Measurements from ENCODE around the gene VAV3. TPM values are rescaled to one million over a fixed set of nuclear protein-coding genes. Genes with fewer than 3 reads are reported as not detected.

Gene VAV3
- polyA plus RNA-seq, 1 of the 3 experiments (the other 2 are of a cell fraction): not detected

- Histone ChIP-seq H3K27ac (ENCODE audit: low read depth in 2 of 2, low read length in 1 of 2) (no peak overlapping the region), H3K4me3 (ENCODE audit: low read depth in 2 of 2, low read length in 1 of 2) (no peak overlapping the region), H3K4me1 (ENCODE audit: control insufficient read depth in 1 of 2, insufficient read depth in 2 of 2, low read depth in 1 of 2, low read length in 1 of 2) (peaks cover 0 to 13% of the 10 kb centered on the region in 2 experiments; a peak in 2 of 4 replicates), H3K79me2 (ENCODE audit: insufficient read depth) (no peaks in the 10 kb centered on the region), H3K9me3 (no peaks in the 10 kb centered on the region), H2AFZ (ENCODE audit: low read depth) (no peak overlapping the region), H3K27me3 (ENCODE audit: insufficient read depth) (no peaks in the 10 kb centered on the region), H3K9me2 (no peaks in the 10 kb centered on the region), H3K36me3 (replicated peaks in 1 of 2; ENCODE audit: control insufficient read depth in 1 of 2, insufficient read depth in 2 of 2, low read length in 1 of 2) (no peaks in the 10 kb centered on the region), H4K20me1 (ENCODE audit: insufficient read depth) (no peaks in the 10 kb centered on the region), H3K4me2 (no peak overlapping the region), H3F3A (replicated peaks; ENCODE audit: insufficient read depth) (no peaks in the 10 kb centered on the region), H3K9ac (no peak overlapping the region)
- no peak for DNase-seq
- 43% methylated on average over 1 of the region's 1 CpG for WGBS (ENCODE audit: low lambda C conversion rate)
- ChIA-PET POLR2A (no interaction called here), CTCF (no interaction called here)
- no peak for TF ChIP-seq USF1 (IDR thresholded peaks at IDR 0.05; ENCODE audit: borderline replicate concordance, low read depth)
- TF ChIP-seq RXRA (IDR thresholded peaks at IDR 0.05; ENCODE audit: borderline replicate concordance, low read depth): no peak
- TF ChIP-seq GATA2 (CRISPR knock-in tag; IDR thresholded peaks at IDR 0.05): no peak
- TF ChIP-seq RFX5 (IDR thresholded peaks at IDR 0.05; ENCODE audit: low read length): no peak
- no peak for TF ChIP-seq YY1 (IDR thresholded peaks at IDR 0.05; ENCODE audit: low read depth)
- TF ChIP-seq GABPA (IDR thresholded peaks at IDR 0.05; ENCODE audit: low read depth): no peak
- no peak for TF ChIP-seq MXI1 (IDR thresholded peaks at IDR 0.05; ENCODE audit: low read depth, low read length)
- TF ChIP-seq, protein P1, sequence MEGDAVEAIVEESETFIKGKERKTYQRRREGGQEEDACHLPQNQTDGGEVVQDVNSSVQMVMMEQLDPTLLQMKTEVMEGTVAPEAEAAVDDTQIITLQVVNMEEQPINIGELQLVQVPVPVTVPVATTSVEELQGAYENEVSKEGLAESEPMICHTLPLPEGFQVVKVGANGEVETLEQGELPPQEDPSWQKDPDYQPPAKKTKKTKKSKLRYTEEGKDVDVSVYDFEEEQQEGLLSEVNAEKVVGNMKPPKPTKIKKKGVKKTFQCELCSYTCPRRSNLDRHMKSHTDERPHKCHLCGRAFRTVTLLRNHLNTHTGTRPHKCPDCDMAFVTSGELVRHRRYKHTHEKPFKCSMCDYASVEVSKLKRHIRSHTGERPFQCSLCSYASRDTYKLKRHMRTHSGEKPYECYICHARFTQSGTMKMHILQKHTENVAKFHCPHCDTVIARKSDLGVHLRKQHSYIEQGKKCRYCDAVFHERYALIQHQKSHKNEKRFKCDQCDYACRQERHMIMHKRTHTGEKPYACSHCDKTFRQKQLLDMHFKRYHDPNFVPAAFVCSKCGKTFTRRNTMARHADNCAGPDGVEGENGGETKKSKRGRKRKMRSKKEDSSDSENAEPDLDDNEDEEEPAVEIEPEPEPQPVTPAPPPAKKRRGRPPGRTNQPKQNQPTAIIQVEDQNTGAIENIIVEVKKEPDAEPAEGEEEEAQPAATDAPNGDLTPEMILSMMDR (IDR thresholded peaks at IDR 0.05): no peak
- TF ChIP-seq RCOR1 (IDR thresholded peaks at IDR 0.05; ENCODE audit: low read length): no peak
- no peak for TF ChIP-seq EP300 (IDR thresholded peaks at IDR 0.05; ENCODE audit: borderline replicate concordance in 1 of 2, low read depth in 1 of 2, low read length in 1 of 2)
- TF ChIP-seq NRF1 (IDR thresholded peaks at IDR 0.05; ENCODE audit: low read depth, low read length): no peak
- TF ChIP-seq RAD21 (IDR thresholded peaks at IDR 0.05; ENCODE audit: low read length): no peak
- TF ChIP-seq JUND (IDR thresholded peaks at IDR 0.05): no peak
- TF ChIP-seq, protein P2, sequence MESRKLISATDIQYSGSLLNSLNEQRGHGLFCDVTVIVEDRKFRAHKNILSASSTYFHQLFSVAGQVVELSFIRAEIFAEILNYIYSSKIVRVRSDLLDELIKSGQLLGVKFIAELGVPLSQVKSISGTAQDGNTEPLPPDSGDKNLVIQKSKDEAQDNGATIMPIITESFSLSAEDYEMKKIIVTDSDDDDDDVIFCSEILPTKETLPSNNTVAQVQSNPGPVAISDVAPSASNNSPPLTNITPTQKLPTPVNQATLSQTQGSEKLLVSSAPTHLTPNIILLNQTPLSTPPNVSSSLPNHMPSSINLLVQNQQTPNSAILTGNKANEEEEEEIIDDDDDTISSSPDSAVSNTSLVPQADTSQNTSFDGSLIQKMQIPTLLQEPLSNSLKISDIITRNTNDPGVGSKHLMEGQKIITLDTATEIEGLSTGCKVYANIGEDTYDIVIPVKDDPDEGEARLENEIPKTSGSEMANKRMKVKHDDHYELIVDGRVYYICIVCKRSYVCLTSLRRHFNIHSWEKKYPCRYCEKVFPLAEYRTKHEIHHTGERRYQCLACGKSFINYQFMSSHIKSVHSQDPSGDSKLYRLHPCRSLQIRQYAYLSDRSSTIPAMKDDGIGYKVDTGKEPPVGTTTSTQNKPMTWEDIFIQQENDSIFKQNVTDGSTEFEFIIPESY (IDR thresholded peaks at IDR 0.05; ENCODE audit: borderline replicate concordance, low read depth): no peak
- TF ChIP-seq SIN3A (IDR thresholded peaks at IDR 0.05; ENCODE audit: borderline replicate concordance, low read depth, low read length): no peak
These were observed 412.2 kb downstream of the VAV3 start for GRCh38 chr1:107552781-107553180.
